GM19397 (cell line): ENCODE results near the gene ECT2.
"Not testable (repeated sequence)": the region's sequence is repeated elsewhere in the genome, so short reads cannot be mapped to it uniquely, and the experiment has no call there.

Source experiments
- ATAC-seq: cut with Tn5 transposase; IDR thresholded peaks from one replicate; pipeline ENCODE4 v1.9.1; 2021; ENCODE audit warnings: mild to moderate bottlenecking, moderate library complexity; ENCODE audit not compliant: unreplicated experiment

ECT2 gene

DNA sequence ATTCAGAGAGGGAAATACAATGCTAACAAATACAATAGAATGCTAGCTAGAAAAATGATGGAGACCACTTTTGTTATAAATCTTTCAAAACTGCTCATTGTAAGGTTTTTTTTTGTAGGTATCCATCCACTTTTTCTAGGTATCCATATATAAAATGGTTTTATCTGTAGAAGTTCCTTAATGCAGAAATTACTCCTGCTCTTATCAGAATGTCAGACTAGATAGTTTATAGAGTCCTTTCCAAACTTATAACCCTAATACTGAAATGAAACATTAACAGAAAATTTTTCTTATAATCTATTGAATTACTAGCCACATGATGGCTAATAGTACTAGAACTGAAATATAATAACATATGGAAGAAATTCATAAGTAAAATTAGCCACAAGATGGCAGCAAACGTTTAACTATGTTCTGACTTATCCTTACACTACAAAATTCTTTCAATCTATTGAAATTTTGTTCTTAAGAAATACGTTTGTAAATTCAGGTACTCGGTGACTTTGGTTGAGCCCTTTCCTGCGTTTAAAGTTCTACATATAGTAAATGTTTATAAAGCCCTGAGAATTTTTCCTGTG lies 58.5 kb downstream of the ECT2 start:
- no peak for ATAC-seq

DNA sequence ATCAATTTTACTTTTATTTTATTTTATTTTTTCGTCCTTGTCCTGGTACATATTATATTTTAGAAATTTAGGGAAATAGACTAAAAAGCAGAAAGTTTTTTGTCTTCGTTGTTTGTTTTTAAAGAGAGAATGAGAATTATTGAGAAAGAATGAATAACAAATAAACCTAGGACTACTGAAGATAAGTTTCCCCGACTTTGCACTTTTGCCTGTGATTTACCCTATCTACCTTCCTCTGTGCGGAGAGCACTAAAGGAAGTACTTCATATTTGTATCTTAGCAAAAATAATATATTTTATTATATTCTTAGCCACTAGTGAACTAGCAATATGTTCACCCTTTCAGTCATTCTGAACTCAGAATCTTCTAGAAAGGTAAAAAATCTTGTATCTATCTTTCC lies 60.6 kb downstream of the ECT2 start:
- ATAC-seq = no peak

DNA sequence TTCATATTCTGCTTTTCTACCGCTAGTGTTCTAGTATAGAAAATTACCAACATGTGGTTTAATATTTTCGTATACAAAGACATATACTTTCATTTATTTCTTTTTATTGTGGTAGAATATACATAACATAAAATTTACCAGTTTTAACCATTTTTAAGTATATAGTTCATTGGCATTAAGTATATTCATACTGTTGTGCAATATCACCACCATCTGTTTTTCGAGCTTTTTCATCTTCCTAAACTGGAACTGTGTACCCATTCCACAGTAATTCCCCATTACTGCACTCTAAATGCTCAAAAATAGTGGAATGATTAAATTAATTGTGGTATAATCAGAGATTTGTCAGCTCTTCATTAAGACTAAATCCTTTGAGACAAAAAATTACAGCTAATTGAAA lies 62.9 kb downstream of the ECT2 start:
- ATAC-seq = no peak

DNA sequence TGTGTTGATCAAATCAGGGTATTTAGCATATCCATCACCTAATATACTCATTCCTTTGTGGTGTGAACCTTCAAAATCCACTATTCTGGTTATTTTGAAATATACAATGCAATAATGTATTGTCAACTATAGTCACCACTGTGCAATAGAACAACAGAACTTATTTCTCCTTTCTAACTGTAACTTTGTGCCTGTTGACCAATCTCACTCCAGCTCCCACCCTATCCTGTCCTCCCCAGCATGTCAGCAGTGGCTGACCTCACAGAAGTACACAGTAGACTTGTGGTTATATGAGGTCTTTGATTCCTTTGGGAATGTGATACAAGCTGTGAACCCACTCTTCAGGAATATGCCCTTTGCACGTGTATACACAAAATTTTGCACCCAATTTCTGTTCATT lies 64.2 kb downstream of the ECT2 start:
- no peak for ATAC-seq

DNA sequence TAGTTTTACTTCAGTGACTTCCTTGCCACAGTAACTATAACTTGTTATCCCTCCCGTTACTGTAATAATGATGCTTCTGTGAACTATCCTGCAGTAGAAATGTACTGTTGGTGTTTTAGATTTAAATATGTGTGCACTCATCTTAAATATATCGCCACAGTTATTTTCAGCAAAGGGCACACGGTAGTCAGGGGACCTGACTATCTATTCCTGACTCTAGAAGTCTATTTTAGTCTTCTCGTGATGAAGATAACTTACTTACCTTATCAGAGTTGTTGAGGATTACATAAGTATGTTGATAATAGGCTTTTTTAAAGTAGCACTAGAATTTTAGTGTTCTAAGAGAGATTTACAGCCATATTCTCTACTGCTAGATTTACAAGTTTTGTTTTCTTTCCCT lies 65.3 kb downstream of the ECT2 start:
- no peak for ATAC-seq

DNA sequence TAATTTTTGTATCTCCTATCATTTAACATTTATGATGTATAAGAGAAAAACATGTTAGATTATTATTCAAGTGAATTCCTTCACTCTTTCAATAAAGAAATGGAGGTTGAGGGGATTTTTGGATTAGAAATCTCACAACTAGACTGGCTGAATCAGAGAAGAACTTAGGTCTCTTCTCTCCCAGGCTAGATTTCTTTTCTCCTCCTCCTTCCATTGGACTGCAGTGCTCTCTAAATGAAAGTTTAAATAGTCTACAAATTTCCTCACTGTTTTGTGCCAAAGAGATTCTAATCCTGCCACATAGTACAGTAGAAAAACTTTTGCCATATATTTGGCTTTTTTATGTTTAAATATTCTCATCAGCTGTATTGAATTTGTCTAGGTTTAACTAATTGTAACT lies 65.8 kb downstream of the ECT2 start:
- ATAC-seq = no peak

DNA sequence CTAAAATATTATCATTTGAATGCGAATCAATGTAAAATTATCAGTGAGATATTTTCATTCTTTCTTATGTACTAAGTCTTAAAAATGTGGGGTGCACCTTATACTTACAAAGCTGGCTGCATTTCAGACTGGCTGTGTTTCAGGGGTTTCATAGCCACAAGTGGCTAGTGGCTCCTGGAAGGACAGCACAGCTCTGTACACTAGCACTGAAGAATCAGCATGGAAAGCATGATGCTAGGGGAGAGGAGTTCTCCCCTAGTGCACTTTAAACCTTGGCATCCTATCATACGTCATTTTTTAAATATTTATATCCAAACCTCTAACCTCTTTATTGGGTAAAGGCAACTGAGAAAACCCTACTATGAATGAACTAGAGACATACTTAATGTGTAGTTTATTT lies 66.4 kb downstream of the ECT2 start:
- ATAC-seq = no peak

DNA sequence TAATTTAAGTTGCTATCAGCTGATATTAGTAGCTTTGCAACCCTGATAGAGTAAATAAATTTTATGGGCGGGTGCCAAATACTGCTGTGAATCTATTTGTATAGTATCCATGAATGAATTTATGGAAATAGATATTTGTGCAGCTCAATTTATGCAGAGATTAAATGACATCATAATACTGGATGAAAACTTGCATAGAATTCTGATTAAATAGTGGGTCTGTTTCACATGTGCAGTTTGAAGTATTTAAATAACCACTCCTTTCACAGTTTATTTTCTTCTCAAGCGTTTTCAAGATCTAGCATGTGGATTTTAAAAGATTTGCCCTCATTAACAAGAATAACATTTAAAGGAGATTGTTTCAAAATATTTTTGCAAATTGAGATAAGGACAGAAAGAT lies 70.0 kb downstream of the ECT2 start:
- ATAC-seq = no peak

DNA sequence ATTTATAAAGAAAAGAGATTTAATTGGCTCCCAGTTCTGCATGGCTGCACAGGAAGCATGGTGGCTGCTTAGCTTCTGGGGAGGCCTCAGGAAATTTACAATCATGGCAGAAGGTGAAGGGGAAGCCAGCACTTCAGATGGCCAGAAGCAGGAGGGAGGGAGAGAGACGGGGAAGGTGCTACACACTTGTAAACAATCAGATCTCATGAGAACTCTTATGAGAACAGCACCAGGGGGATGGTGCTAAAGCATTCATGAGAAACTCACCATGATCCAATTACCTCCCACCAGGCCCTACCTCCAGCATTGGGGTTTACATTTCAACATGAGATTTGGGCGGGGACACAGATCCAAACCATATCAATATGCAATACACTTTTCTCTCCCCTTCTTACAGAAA lies 73.7 kb downstream of the ECT2 start:
- ATAC-seq = no peak

DNA sequence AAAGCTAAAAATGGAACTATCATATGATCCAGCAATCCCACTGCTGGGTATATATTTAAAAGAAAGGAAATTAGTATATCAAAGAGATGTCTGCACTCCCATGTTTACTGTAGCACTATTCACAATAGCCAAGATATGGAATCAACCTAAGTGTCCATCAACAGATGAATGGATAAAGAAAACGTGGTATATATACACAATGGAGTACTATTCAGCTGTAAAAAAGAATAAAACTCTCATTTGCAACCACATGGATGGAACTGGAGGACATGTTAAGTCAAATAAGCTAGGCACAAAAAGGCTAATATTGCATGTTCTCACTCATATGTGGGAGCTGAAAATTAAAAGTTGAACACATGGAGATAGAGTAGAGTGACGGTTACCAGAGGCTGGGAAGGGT lies 76.7 kb downstream of the ECT2 start:
- ATAC-seq = not testable (repeated sequence)

DNA sequence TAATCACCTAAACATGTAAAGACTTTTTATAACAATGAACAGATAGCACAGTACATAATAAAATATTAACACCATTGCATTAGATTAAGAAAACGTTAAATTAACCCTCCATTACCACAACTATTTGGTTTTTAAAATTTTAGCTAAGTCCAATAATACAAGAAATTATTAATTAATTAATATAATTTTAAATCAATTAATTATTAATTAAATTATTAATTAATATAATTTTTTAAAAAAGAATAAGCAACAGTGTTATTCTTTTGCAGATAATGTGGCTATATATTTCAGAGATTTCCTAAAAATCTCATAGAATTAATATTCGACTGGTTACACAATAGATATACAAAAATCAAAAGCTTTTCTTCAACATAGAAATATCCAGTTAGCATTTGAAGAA lies 82.5 kb downstream of the ECT2 start:
- ATAC-seq = no peak

DNA sequence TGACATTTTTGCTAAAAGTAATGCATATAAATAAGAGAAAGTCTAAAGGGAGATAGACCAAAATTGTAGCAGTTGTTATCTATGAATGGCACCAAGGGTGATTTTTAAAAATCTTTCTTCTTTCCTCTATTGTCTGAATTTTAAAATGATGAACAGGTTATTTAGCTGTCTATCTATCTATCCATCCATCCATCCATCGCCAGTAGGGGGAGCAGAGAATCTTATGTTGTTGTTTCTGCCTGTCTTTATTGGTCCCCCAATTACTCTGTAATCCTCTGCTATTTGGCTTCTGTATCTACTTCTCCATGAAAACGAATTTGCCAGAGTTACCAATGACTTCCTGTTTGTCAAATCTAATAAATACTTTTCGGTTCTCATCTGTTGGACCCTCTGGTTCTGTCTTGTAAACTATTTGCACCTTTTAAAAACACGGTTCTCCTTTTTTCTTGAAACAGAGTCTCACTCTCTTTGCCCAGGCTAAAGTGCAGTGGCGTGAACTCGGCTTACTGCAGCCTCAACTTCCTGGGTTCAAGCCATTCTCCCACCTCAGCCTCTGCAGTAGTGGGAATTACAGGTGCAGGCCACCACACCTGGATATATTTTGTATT lies 86.0 kb downstream of the ECT2 start:
- ATAC-seq = no peak

DNA sequence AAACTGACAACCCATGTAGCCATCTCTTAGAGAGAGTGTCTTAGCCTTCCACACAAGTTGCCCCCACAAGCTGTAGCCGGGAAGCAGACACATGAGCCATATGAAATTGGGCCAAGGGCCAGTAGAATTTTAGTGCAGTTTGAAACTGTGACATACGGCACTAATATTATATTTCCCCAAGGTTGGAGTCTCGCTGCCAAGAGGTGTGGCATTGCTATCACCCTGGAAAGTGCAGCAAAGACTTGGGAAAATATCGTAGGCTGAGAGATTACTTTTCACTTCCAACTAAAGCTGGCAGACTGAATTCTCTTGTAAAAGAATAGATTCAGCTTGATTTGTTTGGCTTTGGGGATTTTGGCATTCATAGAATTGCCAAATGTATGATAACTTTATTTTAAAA lies 89.2 kb downstream of the ECT2 start:
- ATAC-seq = no peak

DNA sequence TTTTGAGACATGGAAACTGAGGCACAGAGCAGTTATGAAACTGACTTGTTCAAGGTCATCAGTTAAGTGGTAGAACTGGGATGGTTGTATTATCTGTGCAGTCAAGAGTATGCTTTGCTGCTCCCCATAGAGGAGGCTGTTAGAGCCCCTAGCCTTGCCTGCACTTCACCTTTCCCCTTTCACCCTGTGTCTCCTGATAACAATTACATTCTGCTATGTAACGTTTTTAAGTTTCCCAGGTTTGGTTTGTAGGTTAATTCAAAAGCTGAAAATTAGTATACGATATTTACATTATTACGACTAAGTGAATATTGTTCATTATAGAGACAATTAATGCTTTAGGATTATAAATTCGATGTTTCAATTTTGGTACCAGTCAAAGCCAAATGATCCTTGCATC lies 89.9 kb downstream of the ECT2 start:
- ATAC-seq = no peak

DNA sequence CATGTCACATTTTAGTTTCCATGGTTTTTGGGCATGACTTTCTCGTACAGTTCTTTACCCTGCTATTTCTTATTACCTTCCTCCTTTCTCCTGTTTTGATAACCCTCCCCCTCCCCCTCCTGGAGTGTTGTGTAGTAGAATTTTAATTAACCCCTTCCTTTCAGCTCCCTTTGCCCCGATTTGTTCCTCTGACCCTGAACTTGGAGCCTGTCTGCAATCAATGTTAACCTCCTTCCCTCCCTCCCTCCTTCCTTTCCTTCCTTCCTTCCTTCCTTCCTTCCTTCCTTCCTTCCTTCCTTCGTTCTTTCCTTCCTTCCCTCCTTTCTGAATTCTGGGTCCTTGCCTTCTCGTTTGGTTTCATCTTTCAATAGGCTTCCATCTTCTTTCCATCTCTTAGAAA lies 90.4 kb downstream of the ECT2 start:
- no peak for ATAC-seq

DNA sequence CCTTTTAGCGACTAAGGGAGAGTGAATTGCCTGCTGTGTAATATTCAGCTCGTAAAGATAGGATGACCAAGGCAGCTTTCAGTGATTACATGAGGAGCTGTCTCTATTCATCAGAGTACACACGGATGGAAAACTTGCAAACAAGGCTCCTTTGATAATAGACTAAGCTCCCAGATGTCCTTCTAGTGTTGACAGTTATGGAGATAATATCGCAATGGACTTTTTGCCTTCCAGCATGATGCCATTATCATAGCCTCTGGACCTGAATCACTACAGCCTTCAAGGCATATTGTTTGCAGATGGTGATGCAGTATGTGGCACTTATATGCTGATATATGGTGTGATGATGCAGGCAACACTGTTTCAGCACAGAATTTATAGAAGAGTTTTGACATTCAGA lies 93.9 kb downstream of the ECT2 start:
- ATAC-seq = no peak

DNA sequence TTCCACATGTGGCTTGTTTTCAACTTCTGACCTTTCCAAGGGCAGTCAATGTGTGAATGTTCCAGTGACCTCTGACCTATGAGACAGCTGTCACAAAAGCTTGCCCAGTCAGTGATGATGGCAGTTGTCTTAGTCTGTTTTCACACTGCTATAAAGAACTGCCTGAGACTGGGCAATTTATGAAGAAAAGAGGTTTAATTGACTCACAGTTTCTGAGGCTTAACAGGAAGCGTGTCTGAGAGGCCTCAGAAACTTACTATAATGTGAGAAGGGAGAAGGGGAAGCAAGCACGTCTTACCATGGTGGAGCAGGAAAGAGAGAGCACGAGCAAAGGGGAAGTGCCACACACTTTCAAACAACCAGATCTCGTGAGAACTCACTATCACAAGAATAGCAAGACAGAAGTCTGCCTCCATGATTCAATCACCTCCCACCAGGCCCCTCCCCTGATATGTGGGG lies 95.6 kb downstream of the ECT2 start:
- ATAC-seq = no peak

DNA sequence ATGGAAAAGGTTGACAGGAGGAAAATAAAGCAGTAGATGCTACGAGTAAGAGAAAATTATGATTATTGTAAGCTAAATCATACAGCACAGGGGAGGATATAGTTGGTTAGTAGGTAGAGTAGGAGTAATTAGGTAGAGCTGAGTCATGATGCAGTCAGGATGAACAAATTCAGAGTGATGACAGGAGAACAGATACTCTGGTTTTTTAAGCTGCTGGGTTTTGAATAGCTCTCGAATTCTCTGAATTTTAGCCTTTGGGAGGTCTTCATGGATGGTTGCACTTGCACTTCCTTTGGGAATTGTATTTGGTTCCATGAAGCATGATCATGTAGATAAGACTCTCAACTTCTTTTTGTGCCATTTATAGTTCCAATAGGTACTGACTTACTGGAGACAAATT lies 96.2 kb downstream of the ECT2 start:
- ATAC-seq = no peak

DNA sequence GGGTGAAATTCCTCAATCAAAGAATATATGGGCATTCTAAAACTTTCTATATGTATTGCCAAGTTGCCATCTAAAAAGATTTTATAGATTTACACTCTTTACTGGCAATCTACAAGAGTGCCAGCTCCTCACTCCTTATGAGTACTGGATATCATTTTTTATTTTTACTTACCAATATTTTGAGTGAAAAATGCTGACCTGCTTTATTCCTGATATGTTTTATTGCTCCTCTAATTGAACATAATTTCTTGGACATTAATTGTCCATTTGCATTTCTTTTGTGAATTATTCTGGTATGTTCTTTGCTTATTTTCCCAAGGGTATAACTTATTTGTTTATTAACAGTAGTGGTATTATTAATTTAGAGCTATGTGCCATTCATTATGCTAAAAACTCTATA lies 96.8 kb downstream of the ECT2 start:
- no peak for ATAC-seq

DNA sequence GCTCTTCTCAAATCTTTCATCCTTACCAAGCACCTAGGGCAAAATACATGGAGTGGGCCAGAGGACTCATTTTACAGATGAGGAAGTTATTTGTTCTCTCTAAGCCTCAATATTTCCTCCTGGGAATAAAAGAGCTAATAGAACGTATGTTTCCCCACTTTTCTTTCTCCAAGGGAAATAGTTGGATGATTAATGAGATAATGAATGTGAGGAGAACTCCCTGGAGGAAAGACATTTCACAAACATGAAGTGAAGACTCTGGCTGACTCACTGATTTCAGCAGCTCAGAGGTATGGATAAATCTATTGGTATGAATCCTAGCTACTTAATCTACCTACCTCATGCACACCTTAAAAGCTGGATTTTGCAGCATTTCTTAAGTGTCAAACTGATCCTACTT lies 98.4 kb downstream of the ECT2 start:
- no peak for ATAC-seq

DNA sequence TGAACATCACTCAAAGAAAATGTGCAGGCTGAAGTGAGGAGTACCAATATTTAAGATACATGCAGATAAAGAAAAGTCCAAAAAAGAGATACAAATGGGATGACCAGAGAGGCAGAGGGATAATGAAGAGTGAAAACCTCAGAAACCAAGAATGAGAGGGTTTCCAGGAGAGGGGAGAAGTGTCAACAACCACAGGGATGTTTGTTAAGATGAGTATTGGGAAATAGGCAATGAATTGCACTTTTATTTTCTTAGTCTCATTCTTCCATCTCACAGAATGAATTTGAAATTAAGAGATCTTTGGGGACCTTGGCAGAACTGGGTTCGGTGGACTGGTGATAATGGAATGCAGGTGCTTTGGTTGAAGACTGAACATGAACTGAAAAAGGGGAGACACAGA lies 102.5 kb downstream of the ECT2 start:
- ATAC-seq = no peak

DNA sequence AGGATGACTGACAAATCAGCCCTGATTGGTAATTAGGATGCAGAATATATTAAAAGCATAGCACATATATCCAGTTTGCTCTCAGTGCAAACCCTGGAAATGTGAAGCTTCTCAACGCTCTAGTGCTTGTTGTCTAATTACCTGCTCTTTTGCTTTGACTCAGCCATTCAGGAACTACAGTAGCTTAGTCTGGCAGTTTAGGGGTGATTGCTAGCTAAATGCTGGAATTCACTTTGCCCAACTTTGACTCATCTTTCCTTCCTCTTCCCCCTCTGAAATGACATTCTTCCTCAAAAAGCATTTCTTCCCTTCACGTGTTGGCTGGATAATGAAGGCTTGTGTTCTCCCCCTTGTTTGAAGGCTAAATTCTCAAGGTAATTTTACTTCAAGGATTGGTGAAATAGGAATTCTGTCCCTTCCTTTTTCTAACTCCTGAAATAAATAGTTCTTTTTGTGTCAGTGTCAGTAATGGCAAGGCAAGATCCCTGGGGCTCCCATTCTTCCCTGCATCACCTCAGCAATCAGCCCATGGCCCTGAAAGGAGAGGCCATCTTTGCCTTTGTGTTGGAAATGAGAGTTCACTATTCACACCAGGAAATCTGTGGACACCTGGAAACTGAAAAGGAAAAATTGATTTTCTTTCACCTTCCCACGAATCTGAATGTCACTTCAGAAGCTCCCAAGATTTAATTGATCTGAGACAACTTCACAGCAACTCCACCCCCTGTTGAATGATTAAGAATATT lies 103.6 kb downstream of the ECT2 start:
- no peak for ATAC-seq

DNA sequence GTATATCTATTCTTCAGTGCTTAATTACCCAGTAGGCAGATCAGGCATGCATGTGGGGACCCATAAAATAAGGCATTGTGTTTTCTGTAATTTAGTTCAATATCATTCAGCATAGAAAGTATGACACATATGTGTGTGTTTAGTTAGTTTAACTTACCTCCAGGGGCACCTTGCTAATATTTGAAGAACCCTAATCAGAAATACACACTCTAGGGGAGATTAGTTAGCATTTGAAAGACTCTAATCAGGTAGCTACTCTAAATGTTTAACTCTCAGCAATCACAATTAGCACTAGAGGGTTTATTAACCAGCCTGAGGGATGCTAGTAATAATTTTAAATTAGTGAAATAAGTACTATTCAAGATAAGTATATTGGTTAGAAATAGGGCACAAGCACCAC lies 104.5 kb downstream of the ECT2 start:
- ATAC-seq = no peak
